ENCODE data around the gene SBNO2. TPM values are rescaled to one million over a fixed set of nuclear protein-coding genes. Genes with fewer than 3 reads are reported as not detected.

SBNO2 gene
- polyA plus RNA-seq, 3 donors = 0.71 to 75.0 (median 2.6) TPM

DNA sequence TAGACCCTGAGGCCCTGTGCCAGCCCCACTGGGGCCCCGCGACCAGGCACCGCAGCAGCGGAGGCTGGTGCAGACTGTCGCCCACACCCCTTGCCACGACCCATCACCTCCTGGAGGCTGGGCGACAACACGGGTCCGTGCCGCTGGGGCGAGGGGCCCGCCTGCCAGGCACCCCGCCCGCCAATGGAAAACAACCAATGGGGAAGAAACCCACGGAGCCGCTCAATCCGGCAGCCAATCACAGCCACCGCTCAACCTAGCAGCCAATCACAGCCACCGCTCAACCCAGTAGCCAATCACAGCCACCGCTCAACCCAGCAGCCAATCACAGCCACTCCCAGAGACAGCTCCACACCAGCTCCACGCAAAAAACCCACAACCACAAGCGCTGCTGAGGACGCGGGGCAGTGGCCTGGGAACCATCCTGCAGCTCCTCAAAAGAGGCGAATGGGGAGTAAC, 40.6 kb downstream of the SBNO2 start:
- TF ChIP-seq, protein P1, sequence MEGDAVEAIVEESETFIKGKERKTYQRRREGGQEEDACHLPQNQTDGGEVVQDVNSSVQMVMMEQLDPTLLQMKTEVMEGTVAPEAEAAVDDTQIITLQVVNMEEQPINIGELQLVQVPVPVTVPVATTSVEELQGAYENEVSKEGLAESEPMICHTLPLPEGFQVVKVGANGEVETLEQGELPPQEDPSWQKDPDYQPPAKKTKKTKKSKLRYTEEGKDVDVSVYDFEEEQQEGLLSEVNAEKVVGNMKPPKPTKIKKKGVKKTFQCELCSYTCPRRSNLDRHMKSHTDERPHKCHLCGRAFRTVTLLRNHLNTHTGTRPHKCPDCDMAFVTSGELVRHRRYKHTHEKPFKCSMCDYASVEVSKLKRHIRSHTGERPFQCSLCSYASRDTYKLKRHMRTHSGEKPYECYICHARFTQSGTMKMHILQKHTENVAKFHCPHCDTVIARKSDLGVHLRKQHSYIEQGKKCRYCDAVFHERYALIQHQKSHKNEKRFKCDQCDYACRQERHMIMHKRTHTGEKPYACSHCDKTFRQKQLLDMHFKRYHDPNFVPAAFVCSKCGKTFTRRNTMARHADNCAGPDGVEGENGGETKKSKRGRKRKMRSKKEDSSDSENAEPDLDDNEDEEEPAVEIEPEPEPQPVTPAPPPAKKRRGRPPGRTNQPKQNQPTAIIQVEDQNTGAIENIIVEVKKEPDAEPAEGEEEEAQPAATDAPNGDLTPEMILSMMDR (IDR thresholded peaks at IDR 0.05) = no peak
- H3K4me1 ChIP-seq (ENCODE audit: control insufficient read depth in 1 of 2, insufficient read depth in 2 of 2, low read length in 2 of 2) = peaks cover 38 to 44% of the 10 kb centered on the region in 2 donors
- Mint-ChIP-seq H3K27ac (peak overlapping the region; percentile 74 to 94 (median 88)), H3K36me3 (peaks cover 26 to 49% of the 10 kb centered on the region in 2 donors), H3K4me3 (peak overlapping the region; percentile 39 to 82), H3K4me1 (peaks cover 39% of the 10 kb centered on the region), H3K9me3 (peaks cover 0 to 5% (median 2%) of the 10 kb centered on the region in 7 donors), H3K27me3 (ENCODE audit: low read depth in 3 of 3) (peaks cover 0 to 5% (median 0%) of the 10 kb centered on the region in 3 donors)
- intact Hi-C loops (cut with micrococcal nuclease) = loop anchor here in 1 of 2 donors (5.0 kb wide), 1 partner anchor 39 kb away; the partner anchor contains the start of gene SBNO2
- no peaks in the 10 kb centered on the region for H3K27me3 ChIP-seq (ENCODE audit: control insufficient read depth in 2 of 2, insufficient read depth in 2 of 2, low read length in 2 of 2)
- DNase-seq = peak; percentile 48 to 64 (median 62)
- peaks cover 80% of the 10 kb centered on the region for H4K20me1 ChIP-seq (ENCODE audit: insufficient read depth, low read length)
- peaks cover 0 to 4% of the 10 kb centered on the region in 2 donors for H3K9me3 ChIP-seq (replicated peaks in 1 of 2; ENCODE audit: control insufficient read depth in 1 of 2, insufficient read depth in 1 of 2, low read length in 2 of 2)
- H3K79me2 ChIP-seq (ENCODE audit: insufficient read depth, low read length) = peaks cover 77% of the 10 kb centered on the region
- H3K4me3 ChIP-seq (replicated peaks in 1 of 3; ENCODE audit: low read depth in 2 of 3, low read length in 3 of 3) = peak overlapping the region in 2 of 3 experiments; percentile 64 to 82
- no peak overlapping the region for H2AFZ ChIP-seq (ENCODE audit: insufficient read depth, low read depth, low read length, poor library complexity, severe bottlenecking)
- WGBS (ENCODE audit: insufficient coverage) = 69% methylated on average over 17 of the region's 25 CpGs
- peaks cover 29 to 43% of the 10 kb centered on the region in 2 donors for H3K36me3 ChIP-seq (replicated peaks in 1 of 2; ENCODE audit: control insufficient read depth in 1 of 2, insufficient read depth in 2 of 2, low read length in 2 of 2)
- H3K27ac ChIP-seq (ENCODE audit: low read depth in 1 of 2, low read length in 2 of 2) = peak overlapping the region; percentile 87 to 91
- H3K4me2 ChIP-seq (replicated peaks; ENCODE audit: extremely low read depth, low read length, poor library complexity, severe bottlenecking) = peak overlapping the region; percentile 82
- peak overlapping the region; percentile 84 for H3K9ac ChIP-seq (ENCODE audit: insufficient read depth, low read length, poor library complexity, severe bottlenecking)

DNA sequence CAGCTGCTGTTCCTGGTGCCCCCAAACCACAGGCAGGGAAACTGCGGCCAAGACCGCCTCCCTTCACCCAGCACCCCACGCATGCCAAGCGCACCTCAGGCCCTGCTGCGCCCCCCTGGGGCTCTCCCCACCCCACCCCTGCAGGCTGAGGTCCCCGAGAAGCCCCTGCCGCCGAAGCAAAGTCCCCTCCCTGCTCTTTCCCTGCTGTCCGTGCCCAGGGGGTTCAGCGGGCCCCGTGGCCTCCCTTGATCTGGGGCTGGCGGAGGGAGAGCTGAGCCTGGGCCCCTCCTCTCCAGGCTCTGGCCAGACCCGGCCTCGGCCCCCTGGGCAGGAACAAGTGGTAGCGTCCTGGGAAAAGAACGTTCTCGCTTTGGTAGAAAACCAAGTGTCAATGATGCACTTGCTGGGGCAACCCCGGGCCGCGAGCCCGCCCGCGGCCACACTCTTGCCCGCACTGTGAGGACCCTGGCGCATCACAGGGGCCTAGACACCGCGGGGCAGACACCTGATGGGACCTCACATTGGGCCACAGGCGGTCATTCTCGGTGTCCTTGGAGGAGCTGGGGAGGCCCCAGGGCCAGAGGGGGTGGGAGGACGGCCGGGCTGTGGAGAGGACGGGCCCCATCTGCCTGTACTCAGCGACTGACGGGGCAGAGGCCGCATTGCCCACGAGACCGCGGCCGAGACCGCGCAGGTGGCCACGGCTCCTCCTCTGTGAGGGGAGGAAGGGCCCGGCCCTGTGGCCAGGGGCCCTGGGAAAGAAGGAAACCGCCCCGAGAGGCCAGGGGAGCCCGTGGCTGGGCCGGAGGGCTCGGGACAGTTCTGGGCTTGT, 41.3 kb downstream of the SBNO2 start:
- Histone ChIP-seq H3K36me3 (replicated peaks in 1 of 2; ENCODE audit: control insufficient read depth in 1 of 2, insufficient read depth in 2 of 2, low read length in 2 of 2) (peaks cover 30 to 46% of the 10 kb centered on the region in 2 donors), H2AFZ (ENCODE audit: insufficient read depth, low read depth, low read length, poor library complexity, severe bottlenecking) (peak overlapping the region; percentile 57), H3K9me3 (replicated peaks in 1 of 2; ENCODE audit: control insufficient read depth in 1 of 2, insufficient read depth in 1 of 2, low read length in 2 of 2) (peaks cover 0 to 4% of the 10 kb centered on the region in 2 donors), H3K27ac (ENCODE audit: low read depth in 1 of 2, low read length in 2 of 2) (peak overlapping the region; percentile 87 to 91), H3K79me2 (ENCODE audit: insufficient read depth, low read length) (peaks cover 80% of the 10 kb centered on the region), H4K20me1 (ENCODE audit: insufficient read depth, low read length) (peaks cover 83% of the 10 kb centered on the region), H3K4me2 (replicated peaks; ENCODE audit: extremely low read depth, low read length, poor library complexity, severe bottlenecking) (peak overlapping the region; percentile 82), H3K27me3 (ENCODE audit: control insufficient read depth in 2 of 2, insufficient read depth in 2 of 2, low read length in 2 of 2) (no peaks in the 10 kb centered on the region), H3K9ac (ENCODE audit: insufficient read depth, low read length, poor library complexity, severe bottlenecking) (peak overlapping the region; percentile 84), H3K4me3 (replicated peaks in 1 of 3; ENCODE audit: low read depth in 2 of 3, low read length in 3 of 3) (peak overlapping the region; percentile 12 to 82 (median 64)), H3K4me1 (ENCODE audit: control insufficient read depth in 1 of 2, insufficient read depth in 2 of 2, low read length in 2 of 2) (peaks cover 38 to 44% of the 10 kb centered on the region in 2 donors)
- peak overlapping the region; percentile 82 to 89 for H3K4me3 Mint-ChIP-seq
- H3K27me3 Mint-ChIP-seq (ENCODE audit: low read depth in 3 of 3) = peaks cover 0 to 5% (median 0%) of the 10 kb centered on the region in 3 donors
- TF ChIP-seq, protein P1 (IDR thresholded peaks at IDR 0.05) = no peak
- H3K4me1 Mint-ChIP-seq = peaks cover 39% of the 10 kb centered on the region
- peak; percentile 21 to 43 (median 41) for DNase-seq
- 3% methylated on average over 37 of the region's 48 CpGs for WGBS (ENCODE audit: insufficient coverage)
- peaks cover 0 to 5% (median 2%) of the 10 kb centered on the region in 7 donors for H3K9me3 Mint-ChIP-seq
- peaks cover 25 to 53% of the 10 kb centered on the region in 2 donors for H3K36me3 Mint-ChIP-seq
- H3K27ac Mint-ChIP-seq = peak overlapping the region; percentile 89 to 95 (median 91)
- intact Hi-C loops (cut with micrococcal nuclease) = loop anchor here in 1 of 2 donors (5.0 kb wide), 1 partner anchor 40 kb away; the partner anchor contains the start of gene SBNO2
